Common myeloid progenitor, CD34-positive (primary cell): ENCODE results near the gene CCDC66. TPM values are rescaled to one million over a fixed set of nuclear protein-coding genes. Genes with fewer than 3 reads are reported as not detected.

Experiments
- CTCF ChIA-PET: fragments of 350-600 bp; sonication (Branson Sonifier 250); formaldehyde crosslinking; loops from one replicate; lab custom pipeline; 2021; ENCODE audit warnings: antibody characterized with exemption; lab: Charles Lee
- POLR2A ChIA-PET: fragments of 350-600 bp; sonication (Branson Sonifier 250); formaldehyde crosslinking; loops from one replicate; lab custom pipeline; 2021; ENCODE audit warnings: antibody characterized with exemption; lab: Charles Lee
- DNase-seq, 3 donors: peaks; one replicate each; pipeline versions ENCODE4 v3.0.0 to v3.0.0-alpha.2; 2013
- H3K27ac ChIP-seq, 2 experiments: 1 replicate in 1 of 2; 2 replicates in 1 of 2; pipeline ENCODE4 v1.7.0; 2013; ENCODE audit warnings: inconsistent platforms in 2 of 2, low read length in 2 of 2, mild to moderate bottlenecking in 2 of 2, low read depth in 1 of 2, moderate library complexity in 1 of 2; ENCODE audit not compliant: severe bottlenecking in 2 of 2, insufficient read depth in 1 of 2, poor library complexity in 1 of 2
- H3K27me3 ChIP-seq, 5 experiments: replicated peaks in 2 of 5; 1 replicate in 3 of 5; 2 replicates in 2 of 5; pipeline versions ENCODE4 v1.6.1 to v1.7.0; 2013; ENCODE audit warnings: low read length in 4 of 5, mild to moderate bottlenecking in 2 of 5, moderate library complexity in 2 of 5, inconsistent platforms in 1 of 5; ENCODE audit not compliant: insufficient read depth in 5 of 5, control insufficient read depth in 4 of 5
- H3K36me3 ChIP-seq, 4 experiments: 1 replicate in 2 of 4; 2 replicates in 2 of 4; pipeline versions ENCODE4 v1.6.1 to v1.7.0; 2013; ENCODE audit warnings: low read length in 3 of 4, control low read depth in 1 of 4, mild to moderate bottlenecking in 1 of 4; ENCODE audit not compliant: control insufficient read depth in 4 of 4, insufficient read depth in 4 of 4
- H3K4me1 ChIP-seq, 4 experiments: 1 replicate in 3 of 4; 2 replicates in 1 of 4; pipeline versions ENCODE4 v1.6.1 to v1.7.1; 2013; ENCODE audit warnings: low read length in 3 of 4, mild to moderate bottlenecking in 3 of 4, control low read depth in 1 of 4, inconsistent platforms in 1 of 4, moderate library complexity in 1 of 4; ENCODE audit not compliant: control insufficient read depth in 4 of 4, insufficient read depth in 4 of 4; ENCODE audit errors: control extremely low read depth in 1 of 4
- H3K4me3 ChIP-seq, 7 experiments: 1 replicate in 4 of 7; 2 replicates in 3 of 7; pipeline versions ENCODE4 v1.5.1 to v1.7.0; 2013; ENCODE audit warnings: mild to moderate bottlenecking in 7 of 7, low read length in 6 of 7, moderate library complexity in 6 of 7, inconsistent platforms in 2 of 7, low read depth in 2 of 7, control low read depth in 1 of 7; ENCODE audit not compliant: insufficient read depth in 4 of 7, control insufficient read depth in 1 of 7; ENCODE audit errors: extremely low read depth in 1 of 7
- H3K9me3 ChIP-seq, 5 experiments: 1 replicate in 4 of 5; 2 replicates in 1 of 5; pipeline versions ENCODE4 v1.6.1 to v1.7.1; 2013; ENCODE audit warnings: low read length in 4 of 5, mild to moderate bottlenecking in 2 of 5, inconsistent platforms in 1 of 5, low read depth in 1 of 5, moderate library complexity in 1 of 5; ENCODE audit not compliant: control insufficient read depth in 4 of 5, insufficient read depth in 2 of 5; ENCODE audit errors: control extremely low read depth in 1 of 5
- WGBS: methylation state at CpG from one replicate; pipeline ENCODE4 v1.1.5; 2013; ENCODE audit not compliant: insufficient coverage; 5-methylcytosine and 5-hydroxymethylcytosine counted together
- polyA plus RNA-seq: library from polyadenylated mRNA; unstranded; fragments of 120-200 nt; gene quantifications from one replicate; pipeline ENCODE4 v1.2.1, GENCODE V29; 2013

CCDC66 gene
- 26.4 TPM for polyA plus RNA-seq

- ChIA-PET POLR2A (no interaction called here), CTCF (interaction anchor here (0.8 to 1.0 kb wide), 2 partner anchors 32 to 63 kb away, joined by 3 read pairs; no protein-coding TSS in a partner anchor)
- peak; percentile 95 to 98 (median 97) for DNase-seq
- H3K4me3 ChIP-seq: peak within 1 kb of the TSS; percentile 32 to 97 (median 81)
- peaks cover 2 to 19% (median 8%) of the 10 kb centered on the region in 4 experiments for H3K36me3 ChIP-seq
- WGBS: 0% methylated on average over 42 of the region's 54 CpGs
- no peaks in the 10 kb centered on the region for H3K27me3 ChIP-seq
- H3K27ac ChIP-seq: peak within 1 kb of the TSS; percentile 76 to 94
- H3K9me3 ChIP-seq: peaks cover 0 to 1% (median 0%) of the 10 kb centered on the region in 5 experiments
- peaks cover 6 to 16% (median 12%) of the 10 kb centered on the region in 4 experiments for H3K4me1 ChIP-seq
Observed at GRCh38 chr3:56556908-56557830, at the start of gene CCDC66. TSS of gene CCDC66 (plus strand) at chr3:56557175. CDS start at chr3:56557243, 68 bp downstream.

- no peak for DNase-seq
- no peaks in the 10 kb centered on the region for H3K4me1 ChIP-seq
Observed at GRCh38 chr3:56519641-56520040, 37.3 kb upstream of the CCDC66 start.

GRCh38 chr3:56522374-56522773 lies 34.6 kb upstream of the CCDC66 start:
- ChIA-PET POLR2A (no interaction called here), CTCF (no interaction called here)
- no peaks in the 10 kb centered on the region for H3K9me3 ChIP-seq
- peaks cover 0 to 3% (median 0%) of the 10 kb centered on the region in 5 experiments for H3K27me3 ChIP-seq
- 71% methylated on average over 7 of the region's 7 CpGs for WGBS
- H3K27ac ChIP-seq: no peak overlapping the region
- H3K36me3 ChIP-seq: no peaks in the 10 kb centered on the region
- H3K4me1 ChIP-seq: no peaks in the 10 kb centered on the region
- DNase-seq: no peak
- H3K4me3 ChIP-seq: no peak overlapping the region

More at GRCh38 chr3:56519641-56520040, 37.3 kb upstream of the CCDC66 start:
- WGBS: 100% methylated on average over 1 of the region's 1 CpG
- Histone ChIP-seq H3K27ac (no peak overlapping the region), H3K9me3 (no peaks in the 10 kb centered on the region), H3K4me3 (no peak overlapping the region), H3K27me3 (peaks cover 0 to 8% (median 0%) of the 10 kb centered on the region in 5 experiments), H3K36me3 (no peaks in the 10 kb centered on the region)
- ChIA-PET POLR2A (no interaction called here), CTCF (no interaction called here)

GRCh38 chr3:56525291-56525690 lies 31.7 kb upstream of the CCDC66 start:
- CTCF ChIA-PET: no interaction called here
- no peak for DNase-seq
- POLR2A ChIA-PET: no interaction called here
- H3K9me3 ChIP-seq: no peaks in the 10 kb centered on the region
- H3K27ac ChIP-seq: no peak overlapping the region
- peaks cover 0 to 3% (median 0%) of the 10 kb centered on the region in 5 experiments for H3K27me3 ChIP-seq
- no peaks in the 10 kb centered on the region for H3K4me1 ChIP-seq
- H3K36me3 ChIP-seq: no peaks in the 10 kb centered on the region
- H3K4me3 ChIP-seq: no peak overlapping the region
- 88% methylated on average over 1 of the region's 1 CpG for WGBS

DNA sequence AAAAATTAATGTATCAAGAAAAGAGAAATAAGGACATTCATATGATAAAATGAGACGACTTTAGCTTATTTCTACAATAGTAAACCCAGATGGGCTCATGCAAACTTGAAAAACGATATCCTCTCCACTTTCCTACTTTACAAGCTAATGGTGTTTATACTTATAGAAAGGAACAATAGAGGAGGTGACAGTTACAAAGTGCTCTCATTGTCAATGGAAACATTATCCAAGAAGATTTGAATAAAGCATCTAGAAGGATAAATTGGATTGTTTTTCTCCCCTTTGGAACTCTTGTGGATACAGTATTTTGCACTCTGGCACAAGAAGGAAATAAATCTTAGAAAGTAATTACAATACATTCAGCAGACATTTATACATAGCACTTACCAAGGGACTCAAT lies 20.2 kb upstream of the CCDC66 start:
- ChIA-PET CTCF (no interaction called here), POLR2A (no interaction called here)
- no CpG with 5 or more reads among the region's 2 CpGs for WGBS

DNA sequence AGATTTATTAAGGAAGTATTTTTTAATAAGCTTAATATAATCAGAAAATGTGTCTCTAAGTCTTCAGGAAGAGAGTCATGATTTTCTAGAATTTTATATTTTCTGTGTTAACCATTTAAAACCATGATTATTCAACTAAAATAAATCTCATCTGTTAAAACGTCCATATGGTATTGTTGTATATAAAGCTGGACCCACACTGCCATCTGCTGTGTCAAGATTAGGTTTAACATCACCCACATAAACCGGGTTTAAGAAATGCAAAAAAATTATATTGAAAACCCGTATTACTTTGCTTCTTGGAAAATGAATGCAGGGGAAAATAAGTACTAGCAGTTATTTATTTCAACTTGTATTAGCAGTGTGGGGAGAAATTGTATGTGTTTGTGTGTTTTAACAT lies 9.5 kb upstream of the CCDC66 start:
- ChIA-PET CTCF (no interaction called here), POLR2A (no interaction called here)
- H3K36me3 ChIP-seq: no peaks in the 10 kb centered on the region
- H3K9me3 ChIP-seq: peaks cover 0 to 3% (median 0%) of the 10 kb centered on the region in 5 experiments
- H3K27ac ChIP-seq: no peak overlapping the region
- H3K4me3 ChIP-seq: no peak overlapping the region
- WGBS: 20% methylated on average over 1 of the region's 3 CpGs
- DNase-seq: peak; percentile 14 to 66 (median 53)
- H3K27me3 ChIP-seq: peaks cover 0 to 7% (median 2%) of the 10 kb centered on the region in 5 experiments
- H3K4me1 ChIP-seq: no peaks in the 10 kb centered on the region

More for the DNA sequence above, 20.2 kb upstream of the CCDC66 start:
- Histone ChIP-seq H3K27me3 (peaks cover 0 to 3% (median 0%) of the 10 kb centered on the region in 5 experiments), H3K9me3 (peaks cover 0 to 3% (median 0%) of the 10 kb centered on the region in 5 experiments), H3K27ac (no peak overlapping the region), H3K4me3 (no peak overlapping the region), H3K36me3 (no peaks in the 10 kb centered on the region), H3K4me1 (no peaks in the 10 kb centered on the region)
- DNase-seq: no peak

DNA sequence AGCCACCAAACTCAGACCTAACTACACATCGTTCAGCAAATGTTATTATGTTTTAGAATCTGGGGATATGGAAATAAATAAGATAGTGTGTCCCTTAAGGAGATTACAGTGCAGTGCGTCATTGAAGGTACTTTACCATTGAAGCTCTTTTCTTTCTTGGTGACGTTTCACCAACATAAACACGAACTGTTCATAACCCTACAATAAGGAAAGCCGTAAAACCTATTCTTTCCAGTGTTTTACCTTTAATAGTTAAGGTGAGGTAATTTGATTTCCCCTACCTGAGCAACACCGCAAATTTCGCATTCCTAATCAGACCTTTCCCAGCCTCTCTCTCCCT lies 826 bp downstream of the CCDC66 start:
- CTCF ChIA-PET: interaction anchor here (1.0 kb wide), 1 partner anchor 63 kb away, joined by 3 read pairs; no protein-coding TSS in a partner anchor
- no peaks in the 10 kb centered on the region for H3K27me3 ChIP-seq
- no peak for DNase-seq
- H3K9me3 ChIP-seq: no peaks in the 10 kb centered on the region
- no CpG with 5 or more reads among the region's 7 CpGs for WGBS
- H3K4me1 ChIP-seq: peaks cover 6 to 16% (median 12%) of the 10 kb centered on the region in 4 experiments
- peak overlapping the region; percentile 32 to 97 (median 81) for H3K4me3 ChIP-seq
- POLR2A ChIA-PET: no interaction called here
- H3K27ac ChIP-seq: peak overlapping the region; percentile 76 to 94
- H3K36me3 ChIP-seq: peaks cover 2 to 23% (median 8%) of the 10 kb centered on the region in 4 experiments
